Mucosa of descending colon (tissue), 3 donors: ENCODE results near the gene SEC14L3. TPM values are rescaled to one million over a fixed set of nuclear protein-coding genes. Genes with fewer than 3 reads are reported as not detected.
"Not testable (repeated sequence)": the region's sequence is repeated elsewhere in the genome, so short reads cannot be mapped to it uniquely, and the experiment has no call there.

Experiments used
- ATAC-seq: fragments of 200-7000 bp; cut with Tn5 transposase; one replicate; pipeline ENCODE4 v1.9.1; 2020; ENCODE audit warnings: mild to moderate bottlenecking, moderate library complexity
- DNase-seq, 3 donors: peaks; one replicate each; pipeline ENCODE4 v3.0.0-alpha.2; 2020
- H3K36me3 ChIP-seq: fragments of 200-600 bp; one replicate; pipeline ENCODE4 v1.8.0; 2021; ENCODE audit warnings: low read depth, mild to moderate bottlenecking
- H3K4me1 ChIP-seq: fragments of 200-600 bp; one replicate; pipeline ENCODE4 v1.8.0; 2021; ENCODE audit warnings: low read depth, mild to moderate bottlenecking
- H3K4me3 ChIP-seq: fragments of 200-600 bp; one replicate; pipeline ENCODE4 v1.8.0; 2021; ENCODE audit warnings: mild to moderate bottlenecking
- H3K9me3 ChIP-seq: fragments of 200-600 bp; one replicate; pipeline ENCODE4 v1.8.0; 2021; ENCODE audit warnings: mild to moderate bottlenecking
- intact Hi-C, 2 donors: fragments of 100-400 bp; cut with DNase I in 1 of 2; cut with micrococcal nuclease in 1 of 2; formaldehyde crosslinking; loops; one replicate each; pipeline versions ENCODE4 v1.11.0 to v1.11.1; 2022; cut with DNase I, micrococcal nuclease
- total RNA-seq, 3 donors: library from RNA; stranded (reverse); fragmentation: NEBNext Ultra II Directional in 2 of 3; extraction: Animal tissue kit (Norgen Biotek cat#: 25700) in 2 of 3; gene quantifications; one replicate each; pipeline versions ENCODE4 v1.2.1 to v1.2.4, GENCODE V29; 2021 to 2023
- TF ChIP-seq, protein P1 (sequence below): fragments of 200-600 bp; IDR thresholded peaks from one replicate; pipeline ENCODE4 v1.8.0; 2022; ENCODE audit warnings: antibody characterized with exemption, mild to moderate bottlenecking
- donor health status: DM: no; HTN: no; CAD: no; lungs with moderate emphysema.
- donor health status: DM: no; HTN: no; CAD: no.
- donor health status: DM: no; HTN: yes; CAD: no.

SEC14L3 gene
- total RNA-seq, 3 donors from 2014 or later, result not detected

- DNase-seq, result no peak
- H3K36me3 ChIP-seq, result no peaks in the 10 kb centered on the region
- intact Hi-C loops, result no loop called here
- H3K4me3 ChIP-seq, result no peak overlapping the region
- TF ChIP-seq, protein P1, sequence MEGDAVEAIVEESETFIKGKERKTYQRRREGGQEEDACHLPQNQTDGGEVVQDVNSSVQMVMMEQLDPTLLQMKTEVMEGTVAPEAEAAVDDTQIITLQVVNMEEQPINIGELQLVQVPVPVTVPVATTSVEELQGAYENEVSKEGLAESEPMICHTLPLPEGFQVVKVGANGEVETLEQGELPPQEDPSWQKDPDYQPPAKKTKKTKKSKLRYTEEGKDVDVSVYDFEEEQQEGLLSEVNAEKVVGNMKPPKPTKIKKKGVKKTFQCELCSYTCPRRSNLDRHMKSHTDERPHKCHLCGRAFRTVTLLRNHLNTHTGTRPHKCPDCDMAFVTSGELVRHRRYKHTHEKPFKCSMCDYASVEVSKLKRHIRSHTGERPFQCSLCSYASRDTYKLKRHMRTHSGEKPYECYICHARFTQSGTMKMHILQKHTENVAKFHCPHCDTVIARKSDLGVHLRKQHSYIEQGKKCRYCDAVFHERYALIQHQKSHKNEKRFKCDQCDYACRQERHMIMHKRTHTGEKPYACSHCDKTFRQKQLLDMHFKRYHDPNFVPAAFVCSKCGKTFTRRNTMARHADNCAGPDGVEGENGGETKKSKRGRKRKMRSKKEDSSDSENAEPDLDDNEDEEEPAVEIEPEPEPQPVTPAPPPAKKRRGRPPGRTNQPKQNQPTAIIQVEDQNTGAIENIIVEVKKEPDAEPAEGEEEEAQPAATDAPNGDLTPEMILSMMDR, result no peak
- no peaks in the 10 kb centered on the region for H3K9me3 ChIP-seq
- no peaks in the 10 kb centered on the region for H3K4me1 ChIP-seq
- no peak for ATAC-seq
Measured at GRCh38 chr22:30453731-30454510, 17.9 kb downstream of the SEC14L3 start.

DNA sequence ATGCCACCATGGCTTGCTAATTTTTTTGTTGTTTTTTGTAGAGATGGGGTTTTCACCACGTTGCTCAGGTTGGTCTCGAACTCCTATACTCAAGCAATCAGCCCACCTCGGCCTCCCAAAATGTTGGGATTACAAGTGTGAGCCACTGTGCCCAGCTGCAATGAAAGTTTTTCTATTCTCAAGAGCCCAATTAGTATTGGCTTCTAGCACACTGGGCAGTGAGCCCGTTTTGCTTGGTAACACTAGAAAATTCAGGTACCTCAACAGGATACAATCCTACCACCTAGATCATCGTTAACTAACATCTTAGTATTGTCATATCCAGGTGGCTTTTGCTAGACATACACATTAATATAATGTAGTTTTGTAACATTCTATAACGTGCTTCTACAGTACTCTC lies 19.0 kb downstream of the SEC14L3 start:
- intact Hi-C loops, result no loop called here
- no peak overlapping the region for H3K4me3 ChIP-seq
- H3K36me3 ChIP-seq, result no peaks in the 10 kb centered on the region
- DNase-seq, result no peak
- H3K9me3 ChIP-seq, result no peaks in the 10 kb centered on the region
- ATAC-seq, result no peak
- H3K4me1 ChIP-seq, result no peaks in the 10 kb centered on the region
- TF ChIP-seq, protein P1, result no peak

DNA sequence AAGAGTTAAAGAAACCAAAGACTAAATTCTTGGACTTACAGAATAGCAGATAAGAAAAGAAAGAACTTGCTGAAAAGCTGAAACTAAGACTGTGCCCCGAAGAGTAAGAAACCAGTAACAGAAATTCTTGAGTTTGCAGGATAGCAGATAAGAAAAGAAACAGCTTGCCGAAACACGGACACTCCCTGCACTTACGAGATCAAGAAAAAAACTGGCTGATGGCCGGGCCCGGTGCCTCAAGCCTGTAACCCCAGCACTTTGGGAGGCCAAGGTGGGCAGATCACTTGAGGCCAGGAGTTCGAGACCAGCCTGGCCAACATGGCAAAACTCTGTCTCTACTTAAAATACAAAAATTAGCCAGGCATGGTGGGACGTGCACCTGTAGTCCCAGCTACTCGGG lies 20.3 kb downstream of the SEC14L3 start:
- H3K36me3 ChIP-seq, DNase-seq, H3K9me3 ChIP-seq, H3K4me1 ChIP-seq, H3K4me3 ChIP-seq, ATAC-seq, intact Hi-C loops: not testable (repeated sequence)

DNA sequence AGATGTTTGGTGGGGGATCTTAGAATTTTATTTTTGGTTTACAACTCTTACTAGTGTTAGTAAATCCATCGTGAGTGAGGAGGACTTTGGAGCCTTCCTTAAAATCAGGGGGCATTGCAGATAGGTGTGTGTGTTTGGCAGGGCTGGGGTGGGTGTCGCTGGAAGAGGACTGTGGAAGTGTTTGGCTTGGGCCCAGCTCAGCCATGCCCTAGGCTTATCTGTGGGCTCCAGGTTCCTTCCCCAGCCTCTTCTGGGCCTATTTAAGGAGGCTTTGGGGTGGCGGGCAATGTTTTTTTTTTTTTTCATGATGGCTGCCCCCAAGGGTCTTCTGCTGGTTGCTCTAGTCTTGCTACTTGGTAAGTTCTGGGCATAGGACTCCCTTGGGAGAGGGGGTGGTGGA lies 24.2 kb downstream of the SEC14L3 start:
- intact Hi-C loops, result no loop called here
- ATAC-seq (no peak), DNase-seq (no peak)
- H3K36me3 ChIP-seq, result no peaks in the 10 kb centered on the region
- peaks cover 2% of the 10 kb centered on the region for H3K4me1 ChIP-seq
- no peak overlapping the region for H3K4me3 ChIP-seq
- TF ChIP-seq, protein P1, result no peak
- no peaks in the 10 kb centered on the region for H3K9me3 ChIP-seq

- ATAC-seq (peak; percentile 20), DNase-seq (no peak)
- intact Hi-C loops, result no loop called here
- Histone ChIP-seq H3K4me3 (no peak overlapping the region), H3K36me3 (no peaks in the 10 kb centered on the region), H3K9me3 (no peaks in the 10 kb centered on the region), H3K4me1 (peaks cover 2% of the 10 kb centered on the region)
- TF ChIP-seq, protein P1, result no peak
Measured at GRCh38 chr22:30445438-30446145, 26.2 kb downstream of the SEC14L3 start.
